HUDEP-2 (cell line): ENCODE data around the gene GHRH.

Source experiments
- DNase-seq, 76 experiments: peaks; one replicate each; lab custom pipeline; 2025; ENCODE audit not compliant: unreplicated experiment in 76 of 76; lab: John Stamatoyannopoulos, UW

Gene GHRH

GRCh38 chr20:37266940-37267666 is 5.5 kb upstream of the GHRH start:
- no peak for DNase-seq

- no peak for DNase-seq
These were observed 3.5 kb upstream of the GHRH start for GRCh38 chr20:37265152-37265551.

- no peak for DNase-seq
These were observed 2.1 kb upstream of the GHRH start for GRCh38 chr20:37263686-37264085.

GRCh38 chr20:37262505-37262904 is 891 bp upstream of the GHRH start:
- DNase-seq, result no peak

DNA sequence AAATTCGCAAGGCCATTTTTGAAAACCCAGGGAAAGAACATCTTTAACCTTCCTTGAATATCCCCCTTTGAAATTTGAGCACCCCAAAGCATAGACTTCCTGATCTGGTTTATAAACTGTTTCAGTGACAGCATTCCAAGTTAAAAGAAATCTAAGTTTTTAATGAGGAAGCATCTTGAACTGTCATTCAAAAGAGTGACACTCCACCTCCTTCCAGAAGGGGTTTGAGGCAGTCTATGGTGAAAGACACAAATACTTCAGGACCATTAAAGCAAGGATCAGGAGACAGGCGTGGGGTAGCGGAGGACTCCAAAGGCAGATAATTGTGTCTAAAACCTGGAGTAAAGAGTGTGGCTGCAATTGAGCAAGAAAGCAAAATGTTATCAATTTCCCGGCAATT is 691 bp downstream of the GHRH start:
- DNase-seq, result no peak

DNA sequence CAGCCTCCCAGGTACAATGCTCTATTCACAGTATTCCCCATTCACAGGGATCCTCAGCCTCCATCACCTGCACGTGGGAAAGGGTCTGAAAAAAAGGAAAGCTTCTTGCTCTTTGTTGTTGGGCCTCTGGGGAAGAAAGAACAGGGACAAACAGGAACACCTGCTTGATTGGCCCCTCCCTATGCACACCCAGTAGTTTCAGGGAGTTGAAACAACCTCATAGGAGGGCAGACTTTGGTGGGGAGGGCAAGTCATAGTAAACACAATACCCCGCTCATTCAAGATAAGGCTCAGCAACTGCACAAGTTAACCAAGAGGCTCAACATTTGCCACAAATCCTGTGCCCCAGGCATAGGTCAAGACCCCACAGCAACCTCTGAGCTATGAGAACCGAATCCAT is 1.7 kb downstream of the GHRH start:
- no peak for DNase-seq

- no peak for DNase-seq
These were observed 2.6 kb downstream of the GHRH start for GRCh38 chr20:37259031-37259430.

DNA sequence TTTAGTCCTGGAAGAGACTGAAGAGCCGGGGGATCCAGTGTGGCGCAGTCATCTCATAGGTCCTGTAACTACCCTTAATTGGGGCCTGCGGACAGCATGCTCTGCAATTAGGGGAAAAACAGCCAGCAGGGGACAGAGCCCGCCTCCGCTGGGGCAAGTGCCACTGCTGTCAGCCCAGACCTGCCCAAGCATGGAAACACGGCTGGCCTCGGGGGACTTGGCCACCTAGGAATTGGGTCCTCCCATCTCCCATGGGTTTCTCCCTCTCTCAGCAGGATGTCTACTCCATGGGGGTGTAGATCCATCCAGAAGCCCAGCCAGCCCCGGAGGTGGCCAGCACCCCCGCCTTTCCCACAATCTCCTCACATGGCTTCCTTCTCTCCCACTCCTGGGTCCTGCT is 3.6 kb downstream of the GHRH start:
- DNase-seq, result no peak

GRCh38 chr20:37257530-37257929 is 4.1 kb downstream of the GHRH start:
- no peak for DNase-seq

DNA sequence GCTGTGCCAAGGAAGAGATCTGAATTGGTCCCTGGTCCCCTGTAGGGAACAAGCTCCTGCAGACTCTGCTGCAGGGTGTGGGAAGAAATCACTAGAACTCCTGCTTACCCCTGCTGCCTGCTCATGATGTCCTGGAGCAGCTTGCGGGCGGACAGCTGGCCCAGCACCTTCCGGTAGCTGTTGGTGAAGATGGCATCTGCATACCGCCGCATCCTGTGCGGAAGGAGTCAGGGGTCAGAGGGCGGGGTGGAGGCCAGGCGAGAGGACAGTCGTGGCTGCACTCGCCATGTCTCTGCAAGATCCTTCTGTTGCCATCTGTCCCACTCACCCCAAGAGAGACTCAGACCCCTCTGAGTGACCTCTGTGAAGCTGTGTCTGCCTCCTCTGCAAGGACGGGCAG is 5.3 kb downstream of the GHRH start:
- DNase-seq, result peak in 1 of 76 experiments; percentile 9

DNA sequence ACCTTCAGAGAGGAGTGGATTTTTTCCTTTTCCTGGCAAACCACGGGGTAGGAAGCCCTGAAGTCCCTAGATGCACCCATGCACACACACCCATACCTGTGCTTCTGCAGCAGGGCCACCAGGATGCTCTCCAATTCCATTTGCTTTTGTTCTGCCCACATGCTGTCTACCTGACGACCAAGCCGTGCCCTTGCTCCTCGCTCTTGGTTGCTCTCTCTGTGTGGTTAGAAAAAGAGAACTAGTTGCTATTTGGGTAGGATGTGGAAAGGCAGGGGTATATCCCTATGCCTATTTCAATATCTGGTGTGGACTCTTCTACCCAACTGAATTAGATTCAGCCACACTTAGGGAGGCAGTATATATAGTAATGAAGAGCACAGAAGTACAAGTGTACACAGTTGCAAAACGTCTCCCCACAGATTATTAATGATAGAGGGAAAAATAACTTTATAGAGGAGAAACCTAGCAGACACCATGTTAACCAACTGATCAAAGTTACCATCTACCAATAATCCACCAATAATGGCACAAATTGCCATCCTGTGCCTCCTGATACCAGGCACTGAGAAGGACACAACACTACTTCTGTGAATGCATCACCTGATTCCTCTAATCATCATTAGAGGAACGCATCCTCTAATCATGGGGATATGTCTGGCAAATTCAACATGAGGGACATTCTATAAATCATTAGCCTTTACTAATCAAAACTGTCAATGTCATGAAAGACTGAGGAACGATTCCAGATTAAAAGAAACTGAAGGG is 7.3 kb downstream of the GHRH start:
- DNase-seq, result no peak

DNA sequence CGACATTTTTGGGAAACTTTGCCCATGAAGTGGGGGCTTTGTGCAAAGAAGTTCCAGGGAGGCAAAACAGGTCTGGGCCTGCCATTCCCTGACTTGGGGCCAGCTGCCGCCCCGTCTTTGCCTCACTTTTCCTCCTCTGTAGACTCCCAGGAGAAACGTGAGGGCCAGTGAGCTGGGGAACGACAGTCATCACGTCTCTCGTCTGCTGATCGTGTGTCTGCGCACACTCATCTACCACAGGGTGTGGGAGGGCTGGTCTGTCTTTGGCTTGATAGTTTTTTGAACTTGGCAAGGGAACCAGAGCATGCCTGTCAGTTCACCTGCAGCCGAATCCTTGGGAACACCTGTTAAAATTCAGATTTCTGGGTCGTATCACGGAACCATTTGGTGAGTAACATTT is 8.5 kb downstream of the GHRH start:
- no peak for DNase-seq

- DNase-seq, result no peak
These were observed 9.7 kb downstream of the GHRH start for GRCh38 chr20:37251825-37252477.

- DNase-seq, result no peak
These were observed 12.3 kb downstream of the GHRH start for GRCh38 chr20:37249304-37249703.

DNA sequence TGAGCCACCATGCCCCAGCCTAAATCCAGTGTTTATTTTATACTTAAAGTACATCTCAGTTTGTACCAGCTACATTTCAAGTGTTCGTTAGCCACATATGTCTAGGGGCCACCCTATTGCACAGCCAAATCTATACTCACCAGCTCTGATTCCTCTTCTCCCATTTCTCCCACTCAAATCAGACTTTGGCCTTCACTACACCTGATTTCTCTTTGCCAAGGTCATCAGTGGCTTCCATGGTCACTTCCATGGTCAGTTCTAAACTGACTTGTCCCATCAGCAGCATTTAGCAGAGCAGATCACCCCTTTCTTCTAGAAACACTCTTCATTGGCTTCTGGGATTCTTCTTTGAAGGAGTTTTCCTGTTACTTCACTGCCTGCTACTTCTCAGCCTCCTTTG is 14.1 kb downstream of the GHRH start:
- no peak for DNase-seq

DNA sequence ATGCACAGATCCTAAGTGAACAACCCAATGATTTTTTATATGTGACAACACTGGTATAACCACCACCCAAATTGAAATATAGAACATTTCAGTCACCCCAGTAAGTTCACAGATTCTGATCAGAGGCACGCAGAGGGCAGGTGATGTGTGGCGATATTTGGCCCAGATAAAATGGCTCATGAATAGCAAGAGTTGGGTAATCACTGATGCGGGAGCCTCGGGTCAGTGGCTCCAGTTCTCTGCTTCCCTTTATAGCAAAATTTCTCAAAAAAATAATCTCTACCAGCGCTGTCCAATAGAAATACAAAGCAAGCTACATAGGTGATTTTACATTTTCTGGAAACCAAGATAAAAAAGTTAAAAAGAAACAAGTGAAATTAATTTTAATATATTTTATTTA is 14.9 kb downstream of the GHRH start:
- no peak for DNase-seq

GRCh38 chr20:37245216-37246150 is 16.1 kb downstream of the GHRH start:
- no peak for DNase-seq

DNA sequence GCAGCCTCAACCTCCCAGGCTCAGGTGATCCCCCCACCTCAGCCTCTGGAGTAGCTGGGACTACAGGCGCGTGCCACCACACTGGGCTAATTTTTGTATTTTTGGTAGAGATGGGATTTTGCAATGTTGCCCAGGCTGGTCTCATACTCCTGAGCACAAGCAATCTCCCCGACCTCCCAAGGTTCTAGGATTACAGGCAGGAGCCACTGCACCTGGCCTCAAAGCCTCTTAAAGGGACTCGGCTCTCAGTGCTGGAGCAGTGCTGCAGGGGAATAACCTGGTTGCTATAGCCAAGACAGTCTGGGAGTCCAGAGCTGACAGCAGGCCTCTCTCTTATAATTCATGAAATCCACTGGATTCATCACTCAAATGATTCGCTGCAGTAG is 17.0 kb downstream of the GHRH start:
- no peak for DNase-seq

GRCh38 chr20:37243937-37244571 is 17.6 kb downstream of the GHRH start:
- no peak for DNase-seq
